ENCODE results near the gene CEACAM19. TPM values are rescaled to one million over a fixed set of nuclear protein-coding genes. Genes with fewer than 3 reads are reported as not detected.

CEACAM19 gene
- total and polyA plus RNA-seq, 8 donors, result 2.4 to 27.7 (median 5.3) TPM

DNA sequence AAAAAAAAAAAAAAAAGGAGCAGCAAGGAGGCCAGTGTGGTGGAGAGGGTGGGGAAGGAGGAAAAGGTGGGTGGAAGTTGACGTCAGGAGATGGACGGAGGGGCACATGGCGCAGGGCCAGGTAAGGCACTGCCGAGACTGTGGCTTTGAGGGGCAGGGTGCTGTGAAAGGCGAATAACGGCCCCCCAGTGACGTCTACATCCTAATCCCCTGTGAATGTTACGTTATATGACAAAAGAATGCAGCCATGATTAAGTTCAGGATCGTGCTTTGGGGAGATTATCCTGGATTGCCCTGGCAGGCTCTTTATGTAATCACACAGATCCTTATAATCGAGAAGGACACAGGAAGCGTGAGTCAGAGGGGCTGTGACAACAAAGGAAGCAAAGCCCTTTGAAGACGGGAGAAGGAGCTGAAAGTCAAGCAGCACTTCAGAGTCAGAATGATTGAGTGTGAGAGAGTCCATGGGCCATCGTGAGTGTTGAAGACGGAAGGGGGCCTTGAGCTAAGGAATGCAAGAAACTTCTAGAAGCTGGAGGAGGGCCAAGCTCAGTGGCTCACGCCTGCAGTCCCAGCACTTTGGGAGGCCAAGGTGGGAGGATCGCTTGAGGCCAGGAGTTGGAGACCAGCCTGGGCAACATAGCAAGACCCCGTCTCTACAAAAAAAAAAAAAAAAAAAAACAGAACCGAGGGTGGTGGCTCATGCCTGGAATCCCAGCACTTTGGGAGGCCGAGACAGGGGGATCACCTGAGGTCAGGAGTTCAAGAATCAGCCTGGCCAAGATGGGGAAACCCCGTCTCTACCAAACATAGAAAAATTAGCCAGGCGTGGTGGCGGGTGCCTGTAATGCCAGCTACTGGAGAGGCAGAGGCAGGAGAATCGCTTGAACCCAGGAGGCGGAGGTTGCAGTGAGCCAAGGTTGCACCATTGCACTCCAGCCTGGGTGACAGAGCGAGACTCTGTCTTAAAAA is 13.9 kb downstream of the CEACAM19 start:
- Histone ChIP-seq H3K36me3 (no peaks in the 10 kb centered on the region), H3K4me3 (no peak overlapping the region), H3K4me1 (peaks cover 0 to 11% (median 1%) of the 10 kb centered on the region in 3 donors), H3K27ac (peak overlapping the region in 1 of 4 donors; percentile 41), H3K27me3 (no peaks in the 10 kb centered on the region), H3K9me3 (no peaks in the 10 kb centered on the region)
- TF ChIP-seq, protein P1, sequence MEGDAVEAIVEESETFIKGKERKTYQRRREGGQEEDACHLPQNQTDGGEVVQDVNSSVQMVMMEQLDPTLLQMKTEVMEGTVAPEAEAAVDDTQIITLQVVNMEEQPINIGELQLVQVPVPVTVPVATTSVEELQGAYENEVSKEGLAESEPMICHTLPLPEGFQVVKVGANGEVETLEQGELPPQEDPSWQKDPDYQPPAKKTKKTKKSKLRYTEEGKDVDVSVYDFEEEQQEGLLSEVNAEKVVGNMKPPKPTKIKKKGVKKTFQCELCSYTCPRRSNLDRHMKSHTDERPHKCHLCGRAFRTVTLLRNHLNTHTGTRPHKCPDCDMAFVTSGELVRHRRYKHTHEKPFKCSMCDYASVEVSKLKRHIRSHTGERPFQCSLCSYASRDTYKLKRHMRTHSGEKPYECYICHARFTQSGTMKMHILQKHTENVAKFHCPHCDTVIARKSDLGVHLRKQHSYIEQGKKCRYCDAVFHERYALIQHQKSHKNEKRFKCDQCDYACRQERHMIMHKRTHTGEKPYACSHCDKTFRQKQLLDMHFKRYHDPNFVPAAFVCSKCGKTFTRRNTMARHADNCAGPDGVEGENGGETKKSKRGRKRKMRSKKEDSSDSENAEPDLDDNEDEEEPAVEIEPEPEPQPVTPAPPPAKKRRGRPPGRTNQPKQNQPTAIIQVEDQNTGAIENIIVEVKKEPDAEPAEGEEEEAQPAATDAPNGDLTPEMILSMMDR (IDR thresholded peaks at IDR 0.05), result no peak
- peak in 1 of 6 donors; percentile 36 for DNase-seq
- no peak for FAIRE-seq
- intact Hi-C loops (cut with DNase I), result loop anchor here in 2 of 3 donors (5.0 to 10.0 kb wide), 3 partner anchors 82 to 150 kb away; partner anchors contain the start of gene CBLC (in 1 of the 2)
- ATAC-seq, result peak in 2 of 4 donors; percentile 3 to 45
- WGBS, 2 donors, result 66 to 68% methylated on average over 25 of the region's 25 CpGs

GRCh38 chr19:44685877-44686276 is 14.6 kb downstream of the CEACAM19 start:
- ATAC-seq (peak in 1 of 4 donors; percentile 9), DNase-seq (peak in 1 of 6 donors; percentile 16), FAIRE-seq (no peak)
- H3K9me3 ChIP-seq, result no peaks in the 10 kb centered on the region
- intact Hi-C loops (cut with DNase I), result loop anchor here in 2 of 3 donors (5.0 to 10.0 kb wide), 3 partner anchors 81 to 149 kb away; partner anchors contain the start of gene CBLC (in 1 of the 2)
- H3K4me3 ChIP-seq, result no peak overlapping the region
- TF ChIP-seq, protein P1 (IDR thresholded peaks at IDR 0.05), result no peak
- no peaks in the 10 kb centered on the region for H3K36me3 ChIP-seq
- peaks cover 0 to 11% (median 6%) of the 10 kb centered on the region in 3 donors for H3K4me1 ChIP-seq
- H3K27me3 ChIP-seq, result no peaks in the 10 kb centered on the region
- no peak overlapping the region for H3K27ac ChIP-seq
- WGBS, 2 donors, result 89 to 90% methylated on average over 4 of the region's 4 CpGs

DNA sequence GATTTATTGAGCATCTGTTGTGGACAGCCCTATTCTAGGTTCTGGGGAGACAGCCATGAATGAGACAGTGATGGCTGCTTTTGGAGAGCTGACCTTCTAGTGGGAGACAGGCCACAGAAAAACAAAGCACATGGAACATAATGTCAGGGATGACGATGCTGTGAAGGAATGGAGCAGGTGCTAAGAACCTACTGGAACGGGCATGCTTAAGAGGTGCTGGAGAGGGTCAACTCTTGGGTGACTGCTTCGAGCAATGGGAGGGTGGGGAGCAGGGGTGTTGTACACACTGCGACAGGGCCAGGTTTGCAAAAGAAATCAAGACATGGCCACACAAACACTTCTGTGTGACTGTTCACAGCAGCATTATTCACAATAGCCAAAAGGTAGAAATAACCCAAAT is 15.6 kb downstream of the CEACAM19 start:
- H3K36me3 ChIP-seq, result no peaks in the 10 kb centered on the region
- H3K9me3 ChIP-seq, result no peaks in the 10 kb centered on the region
- TF ChIP-seq, protein P1 (IDR thresholded peaks at IDR 0.05), result no peak
- no peaks in the 10 kb centered on the region for H3K27me3 ChIP-seq
- FAIRE-seq, result no peak
- WGBS, 2 donors, result 80 to 86% methylated on average over 4 of the region's 4 CpGs
- H3K4me3 ChIP-seq, result no peak overlapping the region
- peaks cover 9 to 21% (median 16%) of the 10 kb centered on the region in 3 donors for H3K4me1 ChIP-seq
- no peak overlapping the region for H3K27ac ChIP-seq
- intact Hi-C loops (cut with DNase I), result loop anchor here in 2 of 3 donors (5.0 to 10.0 kb wide), 3 partner anchors 80 to 148 kb away; partner anchors contain the start of gene CBLC (in 1 of the 2)
- no peak for DNase-seq
- no peak for ATAC-seq

DNA sequence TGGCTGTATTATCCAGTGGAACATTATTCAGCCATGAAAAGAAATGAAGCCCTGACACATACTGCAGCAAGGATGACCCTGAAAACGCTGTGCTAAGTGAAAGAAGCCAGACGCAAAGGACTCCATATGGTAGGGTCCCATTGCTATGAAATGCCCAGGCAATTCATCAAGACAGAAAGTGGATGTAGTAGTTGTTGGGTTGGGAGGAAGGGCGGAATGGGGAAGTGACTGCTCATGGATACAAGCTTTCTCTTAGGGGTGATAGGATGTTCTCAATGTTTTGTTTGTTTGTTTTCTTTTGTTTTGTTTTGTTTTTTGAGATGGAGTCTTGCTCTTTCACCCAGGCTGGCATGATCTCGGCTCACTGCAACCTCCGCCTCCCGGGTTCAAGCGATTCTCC is 16.6 kb downstream of the CEACAM19 start:
- intact Hi-C loops (cut with DNase I), result loop anchor here in 2 of 3 donors (5.0 to 10.0 kb wide), 3 partner anchors 79 to 147 kb away; partner anchors contain the start of gene CBLC (in 1 of the 2)
- H3K27ac ChIP-seq, result no peak overlapping the region
- FAIRE-seq (no peak), DNase-seq (no peak), ATAC-seq (no peak)
- TF ChIP-seq, protein P1 (IDR thresholded peaks at IDR 0.05), result no peak
- no peaks in the 10 kb centered on the region for H3K27me3 ChIP-seq
- peaks cover 19 to 27% (median 21%) of the 10 kb centered on the region in 3 donors for H3K4me1 ChIP-seq
- no peaks in the 10 kb centered on the region for H3K36me3 ChIP-seq
- no peak overlapping the region for H3K4me3 ChIP-seq
- no peaks in the 10 kb centered on the region for H3K9me3 ChIP-seq
- 86 to 90% methylated on average over 7 of the region's 7 CpGs for WGBS, 2 donors
